ENCODE results near the gene BMP7.

BMP7 gene

DNA sequence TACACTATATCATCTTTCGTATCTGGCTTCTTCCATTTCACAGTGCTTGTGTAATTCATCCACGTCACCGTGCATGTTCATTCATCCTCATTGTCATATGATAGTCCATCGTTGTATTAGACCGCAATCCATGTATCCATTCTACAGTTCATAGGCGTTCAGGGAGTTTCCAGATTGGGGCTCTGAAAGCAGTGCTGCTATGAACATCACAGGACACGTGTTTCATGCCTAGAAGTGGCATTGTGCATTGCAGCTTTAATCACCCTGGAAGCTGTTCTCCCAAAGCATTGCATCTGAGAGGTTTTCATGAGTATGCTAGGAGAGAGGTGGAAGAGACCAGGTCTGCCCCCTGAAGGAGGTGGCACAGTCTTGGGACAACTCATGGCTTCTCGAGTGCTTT, 35.3 kb downstream of the BMP7 start:
- no peak for TF ChIP-seq CTCF (IDR thresholded peaks at IDR 0.05; ENCODE audit: low read depth, low read length)
- no peak for DNase-seq (ENCODE audit: extremely low read depth, low read depth)

- no peak for DNase-seq (ENCODE audit: extremely low read depth, low read depth)
- no peak for TF ChIP-seq CTCF (IDR thresholded peaks at IDR 0.05; ENCODE audit: low read depth, low read length)
Measured at GRCh38 chr20:57230247-57230646, 36.2 kb downstream of the BMP7 start.

DNA sequence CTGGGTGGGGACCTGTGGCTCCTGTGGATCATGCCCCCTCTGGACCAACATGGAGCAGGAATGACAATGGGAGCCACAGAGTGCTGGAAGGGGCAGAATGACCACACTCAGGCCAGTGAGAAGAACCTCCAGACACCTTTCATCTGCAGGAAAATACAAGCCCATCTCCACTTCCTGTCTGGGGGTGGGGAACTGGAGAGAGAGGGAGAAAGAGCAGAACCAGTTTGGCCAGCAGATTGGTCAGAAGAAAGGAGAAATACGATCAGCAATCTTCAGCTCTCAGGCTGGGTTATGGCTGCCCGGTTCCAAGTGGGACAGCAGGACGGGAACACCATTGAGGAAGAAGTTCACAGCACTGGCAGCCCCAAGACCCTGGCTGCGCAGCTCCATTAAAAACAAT, 37.0 kb downstream of the BMP7 start:
- no peak for DNase-seq (ENCODE audit: extremely low read depth, low read depth)
- TF ChIP-seq CTCF (IDR thresholded peaks at IDR 0.05; ENCODE audit: low read depth, low read length): no peak

GRCh38 chr20:57225830-57226229, 40.6 kb downstream of the BMP7 start:
- DNase-seq (ENCODE audit: extremely low read depth, low read depth): no peak
- TF ChIP-seq CTCF (IDR thresholded peaks at IDR 0.05; ENCODE audit: low read depth, low read length): no peak

DNA sequence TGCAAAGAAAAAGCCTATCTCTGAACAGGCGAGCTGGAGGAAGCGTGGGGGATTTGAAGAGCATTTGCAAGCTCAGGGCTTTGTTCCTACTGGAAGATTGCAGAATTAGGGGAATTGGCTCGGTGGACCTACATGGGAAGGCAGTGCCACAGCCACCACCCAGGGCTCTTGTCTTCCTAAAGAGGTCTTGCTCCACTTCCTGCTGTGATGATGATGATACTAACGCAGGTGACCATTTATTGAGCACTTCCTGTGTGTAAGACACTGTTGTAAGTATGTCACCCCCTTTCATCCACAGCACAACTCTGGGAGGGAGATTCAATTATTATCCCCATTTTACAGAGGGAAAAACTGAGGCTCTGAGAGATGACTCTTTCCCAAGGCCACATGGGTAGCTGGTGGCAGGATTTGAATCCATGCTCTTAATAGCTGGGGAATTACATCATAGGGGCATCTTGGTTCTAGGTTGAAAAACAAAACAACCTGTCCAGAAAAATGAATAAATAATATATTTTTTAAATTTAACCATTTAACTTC, 41.2 kb downstream of the BMP7 start:
- no peak for TF ChIP-seq CTCF (IDR thresholded peaks at IDR 0.05; ENCODE audit: low read depth, low read length)
- no peak for DNase-seq (ENCODE audit: extremely low read depth, low read depth)

DNA sequence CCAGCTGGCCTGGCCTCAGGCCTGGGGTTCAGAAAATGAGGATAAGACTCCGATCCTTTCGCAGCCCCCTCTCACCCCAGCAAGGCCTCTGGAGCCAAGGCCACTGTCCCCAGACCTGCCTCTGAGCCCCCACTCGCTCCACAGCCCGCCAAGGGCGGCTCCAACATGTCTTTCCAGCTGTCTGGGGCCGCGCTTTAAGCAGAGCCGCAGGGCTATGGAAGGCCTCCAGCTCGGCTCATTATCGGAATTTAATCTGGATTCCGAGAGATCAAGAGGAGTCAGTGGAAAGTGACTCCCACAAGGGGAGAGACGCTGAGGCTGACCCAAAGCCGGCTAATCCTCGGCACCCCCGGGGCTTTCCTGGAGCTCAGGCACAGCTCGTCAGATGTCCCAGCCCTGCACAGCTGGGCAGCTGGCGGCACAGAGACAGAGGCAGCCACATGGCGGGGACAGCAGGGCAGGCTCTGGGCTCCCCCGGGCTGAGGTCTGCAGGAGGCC, 41.8 kb downstream of the BMP7 start:
- no peak for TF ChIP-seq CTCF (IDR thresholded peaks at IDR 0.05; ENCODE audit: low read depth, low read length)
- DNase-seq (ENCODE audit: extremely low read depth, low read depth): no peak

- no peak for DNase-seq (ENCODE audit: extremely low read depth, low read depth)
- TF ChIP-seq CTCF (IDR thresholded peaks at IDR 0.05; ENCODE audit: low read depth, low read length): no peak
Measured at GRCh38 chr20:57223648-57224489, 42.6 kb downstream of the BMP7 start.

Measured in AG09319 (cell line).